Left ventricle myocardium inferior (tissue), 1 donor: ENCODE measurements around the gene STEAP1B. TPM values are rescaled to one million over a fixed set of nuclear protein-coding genes. Genes with fewer than 3 reads are reported as not detected.
A peak's percentile ranks its signal among the peaks of the same experiment; 100 is the strongest.
"Not testable (repeated sequence)": the region's sequence is repeated elsewhere in the genome, so short reads cannot be mapped to it uniquely, and the experiment has no call there.

ENCODE experiments used
- DNase-seq: peaks from one replicate; pipeline ENCODE4 v3.0.0-alpha.2; 2020
- H3K27ac ChIP-seq: fragments of 200-600 bp; replicated peaks from 2 replicates; pipeline ENCODE4 v1.8.0; 2021
- H3K27me3 ChIP-seq: fragments of 200-600 bp; 2 replicates; pipeline ENCODE4 v1.8.0; 2021; ENCODE audit warnings: low read depth
- H3K36me3 ChIP-seq: fragments of 200-600 bp; 2 replicates; pipeline ENCODE4 v1.8.0; 2021
- H3K4me1 ChIP-seq: fragments of 200-600 bp; 2 replicates; pipeline ENCODE4 v1.8.0; 2021
- H3K4me3 ChIP-seq: fragments of 200-600 bp; 2 replicates; pipeline ENCODE4 v1.8.0; 2021; ENCODE audit warnings: mild to moderate bottlenecking, moderate library complexity
- H3K9me3 ChIP-seq: fragments of 200-600 bp; replicated peaks from 2 replicates; pipeline ENCODE4 v1.8.0; 2021
- intact Hi-C: fragments of 100-400 bp; cut with micrococcal nuclease; formaldehyde crosslinking; loops from one replicate; pipeline ENCODE4 v1.11.0; 2022
- total RNA-seq: library from RNA; stranded (reverse); fragmentation: NEBNext Ultra II Directional; extraction: Animal tissue kit (Norgen Biotek cat#: 25700); gene quantifications from one replicate; pipeline ENCODE4 v1.2.1, GENCODE V29; 2021
- TF ChIP-seq, protein P1 (sequence below): fragments of 200-600 bp; IDR thresholded peaks from 2 replicates; pipeline ENCODE4 v1.8.0; 2021; ENCODE audit warnings: antibody characterized with exemption, mild to moderate bottlenecking, borderline replicate concordance
- donor health status: DM: no; HTN: yes; CAD: no; lungs with severe emphysema.

The STEAP1B gene
- total RNA-seq, 1 donor from 2014 or later: 0.63 TPM

- Histone ChIP-seq H3K4me1 (peaks cover 5% of the 10 kb centered on the region), H3K4me3 (no peak overlapping the region), H3K27ac (no peak overlapping the region), H3K9me3 (peaks cover 8% of the 10 kb centered on the region), H3K36me3 (no peaks in the 10 kb centered on the region), H3K27me3 (no peaks in the 10 kb centered on the region)
- TF ChIP-seq, protein P1, sequence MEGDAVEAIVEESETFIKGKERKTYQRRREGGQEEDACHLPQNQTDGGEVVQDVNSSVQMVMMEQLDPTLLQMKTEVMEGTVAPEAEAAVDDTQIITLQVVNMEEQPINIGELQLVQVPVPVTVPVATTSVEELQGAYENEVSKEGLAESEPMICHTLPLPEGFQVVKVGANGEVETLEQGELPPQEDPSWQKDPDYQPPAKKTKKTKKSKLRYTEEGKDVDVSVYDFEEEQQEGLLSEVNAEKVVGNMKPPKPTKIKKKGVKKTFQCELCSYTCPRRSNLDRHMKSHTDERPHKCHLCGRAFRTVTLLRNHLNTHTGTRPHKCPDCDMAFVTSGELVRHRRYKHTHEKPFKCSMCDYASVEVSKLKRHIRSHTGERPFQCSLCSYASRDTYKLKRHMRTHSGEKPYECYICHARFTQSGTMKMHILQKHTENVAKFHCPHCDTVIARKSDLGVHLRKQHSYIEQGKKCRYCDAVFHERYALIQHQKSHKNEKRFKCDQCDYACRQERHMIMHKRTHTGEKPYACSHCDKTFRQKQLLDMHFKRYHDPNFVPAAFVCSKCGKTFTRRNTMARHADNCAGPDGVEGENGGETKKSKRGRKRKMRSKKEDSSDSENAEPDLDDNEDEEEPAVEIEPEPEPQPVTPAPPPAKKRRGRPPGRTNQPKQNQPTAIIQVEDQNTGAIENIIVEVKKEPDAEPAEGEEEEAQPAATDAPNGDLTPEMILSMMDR: no peak
- intact Hi-C loops: no loop called here
- no peak for DNase-seq
Observed at GRCh38 chr7:22435105-22435504, 64.9 kb downstream of the STEAP1B start.

DNA sequence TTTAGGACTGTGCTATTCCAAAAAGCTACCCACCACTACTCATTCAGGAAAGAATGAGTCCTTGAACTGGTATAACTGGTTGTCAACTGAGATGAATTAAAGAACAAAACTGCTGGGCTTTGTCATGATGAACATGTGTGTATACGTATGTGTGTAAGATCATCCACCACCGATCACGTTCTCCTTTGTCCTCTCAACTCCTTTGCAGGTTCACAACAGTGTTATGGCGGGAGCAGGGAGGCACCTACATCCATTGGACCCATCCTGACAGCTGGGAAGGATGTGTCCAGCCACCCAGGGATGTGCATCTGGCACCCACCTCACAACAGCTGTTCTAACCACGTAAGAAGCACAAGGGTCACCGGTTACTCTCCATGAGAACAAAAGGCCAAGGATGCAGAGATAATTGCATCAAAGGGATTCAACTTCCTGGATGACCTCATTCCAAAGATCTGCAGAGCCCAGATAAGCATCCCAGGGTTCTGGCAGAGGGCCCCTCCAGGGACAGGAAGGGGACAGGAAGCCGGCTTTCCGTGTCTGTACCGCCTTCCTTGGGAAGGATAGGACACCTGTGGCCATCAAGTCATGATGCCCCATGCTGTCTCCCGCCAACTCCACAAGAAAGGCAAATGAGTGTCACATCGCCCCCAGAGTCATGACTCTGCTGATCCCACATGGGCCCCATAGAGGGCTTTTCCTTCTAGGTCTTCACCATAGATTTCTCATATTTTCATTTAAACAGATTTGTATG lies 66.1 kb downstream of the STEAP1B start:
- H3K4me3 ChIP-seq: no peak overlapping the region
- peaks cover 4% of the 10 kb centered on the region for H3K9me3 ChIP-seq
- peak; percentile 16 for DNase-seq
- H3K27ac ChIP-seq: peak overlapping the region; percentile 60
- H3K36me3 ChIP-seq: no peaks in the 10 kb centered on the region
- intact Hi-C loops: no loop called here
- TF ChIP-seq, protein P1: no peak
- peaks cover 5% of the 10 kb centered on the region for H3K4me1 ChIP-seq
- H3K27me3 ChIP-seq: no peaks in the 10 kb centered on the region

- H3K27me3 ChIP-seq, H3K9me3 ChIP-seq, DNase-seq, H3K36me3 ChIP-seq, H3K4me1 ChIP-seq, intact Hi-C loops, H3K4me3 ChIP-seq: not testable (repeated sequence)
- peak overlapping the region; percentile 60 for H3K27ac ChIP-seq
Observed at GRCh38 chr7:22433165-22433700, 66.8 kb downstream of the STEAP1B start.

DNA sequence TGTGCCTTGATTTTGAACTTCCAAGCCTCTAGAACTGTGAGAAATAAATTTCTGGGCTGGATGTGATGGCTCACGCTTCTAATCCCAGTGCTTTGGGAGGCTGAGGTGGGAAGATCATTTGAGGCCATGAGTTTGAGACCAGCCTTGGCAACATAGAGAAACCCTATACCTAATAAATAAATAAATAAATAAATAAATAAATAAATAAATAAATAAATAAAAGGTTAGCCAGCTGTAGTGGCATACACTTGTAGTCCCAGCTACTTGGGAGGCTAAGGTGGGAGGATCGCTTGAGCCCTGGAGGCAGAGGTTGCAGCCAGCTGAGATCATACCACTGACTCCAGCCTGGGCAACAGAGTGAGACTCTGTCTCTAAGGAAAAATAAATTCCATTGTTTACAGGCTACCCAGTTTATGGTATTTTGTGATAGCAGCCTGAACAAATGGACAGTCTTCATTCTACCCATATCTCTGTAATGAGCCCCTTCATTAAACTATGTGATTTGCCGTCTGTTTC lies 67.7 kb downstream of the STEAP1B start:
- no peak overlapping the region for H3K27ac ChIP-seq
- no peaks in the 10 kb centered on the region for H3K27me3 ChIP-seq
- no peaks in the 10 kb centered on the region for H3K36me3 ChIP-seq
- H3K9me3 ChIP-seq: no peaks in the 10 kb centered on the region
- intact Hi-C loops: no loop called here
- H3K4me1 ChIP-seq: peaks cover 5% of the 10 kb centered on the region
- no peak for DNase-seq
- H3K4me3 ChIP-seq: no peak overlapping the region
- TF ChIP-seq, protein P1: no peak

- intact Hi-C loops: no loop called here
- Histone ChIP-seq H3K9me3 (no peaks in the 10 kb centered on the region), H3K36me3 (no peaks in the 10 kb centered on the region), H3K4me3 (no peak overlapping the region), H3K27me3 (no peaks in the 10 kb centered on the region), H3K4me1 (peaks cover 5% of the 10 kb centered on the region), H3K27ac (no peak overlapping the region)
- no peak for DNase-seq
- TF ChIP-seq, protein P1: no peak
Observed at GRCh38 chr7:22430457-22430856, 69.5 kb downstream of the STEAP1B start.

GRCh38 chr7:22429386-22429785 lies 70.6 kb downstream of the STEAP1B start:
- TF ChIP-seq, protein P1: no peak
- no peak overlapping the region for H3K4me3 ChIP-seq
- H3K36me3 ChIP-seq: no peaks in the 10 kb centered on the region
- H3K4me1 ChIP-seq: peaks cover 5% of the 10 kb centered on the region
- H3K9me3 ChIP-seq: no peaks in the 10 kb centered on the region
- no peaks in the 10 kb centered on the region for H3K27me3 ChIP-seq
- intact Hi-C loops: no loop called here
- no peak overlapping the region for H3K27ac ChIP-seq
- no peak for DNase-seq
